Tibial nerve (tissue), 3 donors: ENCODE results near the gene SOWAHD.

Experiments used
- CTCF ChIP-seq, 5 experiments: fragments of 200-600 bp in 3 of 5; fragments of 450-650 bp in 2 of 5; sonication (generic) in 3 of 5; IDR thresholded peaks; one replicate each; pipeline ENCODE4 v1.5.1; 2016 to 2019; ENCODE audit warnings: antibody characterized with exemption in 5 of 5, mild to moderate bottlenecking in 3 of 5, moderate library complexity in 2 of 5
- POLR2A ChIP-seq, 2 donors: fragments of 450-650 bp; IDR thresholded peaks; one replicate each; pipeline ENCODE4 v1.6.1; 2017; ENCODE audit warnings: antibody characterized with exemption in 2 of 2, mild to moderate bottlenecking in 2 of 2, moderate library complexity in 2 of 2

DNA sequence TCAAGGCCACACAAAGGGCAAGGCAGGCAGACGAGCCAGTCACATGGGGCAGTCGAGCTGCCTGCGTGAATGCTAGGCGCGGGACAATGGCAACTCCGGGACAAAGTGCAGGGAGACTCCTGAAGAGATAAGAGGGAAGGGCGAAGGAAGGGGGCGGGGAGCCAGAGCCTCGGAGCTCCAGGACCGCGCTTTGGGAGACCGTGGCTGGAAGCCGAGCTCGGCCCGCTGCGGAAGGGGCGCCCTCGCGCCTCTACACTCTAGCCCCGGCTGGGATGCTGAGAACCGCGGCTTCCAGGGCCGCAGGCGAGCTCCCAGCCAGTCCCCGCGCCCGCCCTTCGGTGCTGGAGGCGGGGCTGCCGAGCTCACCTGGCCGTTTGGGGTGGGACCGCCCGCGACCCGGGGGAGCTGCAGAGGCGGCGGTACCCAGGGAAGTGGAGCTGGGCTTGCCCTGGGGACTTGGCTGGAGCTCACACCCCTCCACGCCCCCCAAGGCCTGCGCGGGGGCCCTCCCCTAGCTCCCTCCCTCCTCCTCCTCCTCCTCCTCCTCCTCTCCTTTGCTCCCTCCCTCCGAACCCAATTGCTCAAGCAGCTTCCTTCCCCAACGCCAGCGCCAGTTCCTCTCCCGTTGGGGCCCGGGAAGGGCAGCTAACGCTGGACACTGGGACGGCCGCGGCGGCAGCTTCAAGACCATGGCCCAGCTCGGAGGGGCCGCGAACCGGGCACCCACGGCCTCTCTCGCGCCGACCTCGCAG, at the start of gene SOWAHD:
- TF ChIP-seq CTCF (IDR thresholded peaks at IDR 0.05) (no peak), POLR2A (IDR thresholded peaks at IDR 0.05) (no peak)
